GM19238 (cell line): ENCODE data around the gene PDLIM1.
A peak's percentile ranks its signal among the peaks of the same experiment; 100 is the strongest.

ENCODE experiments used
- DNase-seq: peaks from one replicate; pipeline ENCODE4 v3.0.0; 2011; ENCODE audit warnings: low spot score; ENCODE audit not compliant: insufficient read length

PDLIM1 gene

GRCh38 chr10:95314192-95314918 lies 23.6 kb upstream of the PDLIM1 start:
- no peak for DNase-seq

- no peak for DNase-seq
Observed at GRCh38 chr10:95312986-95313495, 22.2 kb upstream of the PDLIM1 start.

GRCh38 chr10:95312257-95312656 lies 21.5 kb upstream of the PDLIM1 start:
- no peak for DNase-seq

GRCh38 chr10:95309958-95310357 lies 19.2 kb upstream of the PDLIM1 start:
- DNase-seq: no peak

- DNase-seq: no peak
Observed at GRCh38 chr10:95308389-95309302, 17.8 kb upstream of the PDLIM1 start.

GRCh38 chr10:95306851-95307250 lies 16.0 kb upstream of the PDLIM1 start:
- DNase-seq: no peak

- no peak for DNase-seq
Observed at GRCh38 chr10:95306318-95306650, 15.5 kb upstream of the PDLIM1 start.

- DNase-seq: no peak
Observed at GRCh38 chr10:95305606-95306317, 15.0 kb upstream of the PDLIM1 start.

- no peak for DNase-seq
Observed at GRCh38 chr10:95304976-95305375, 14.2 kb upstream of the PDLIM1 start.

- DNase-seq: no peak
Observed at GRCh38 chr10:95304463-95304862, 13.7 kb upstream of the PDLIM1 start.

GRCh38 chr10:95303950-95304349 lies 13.1 kb upstream of the PDLIM1 start:
- no peak for DNase-seq

- DNase-seq: no peak
Observed at GRCh38 chr10:95303535-95303934, 12.7 kb upstream of the PDLIM1 start.

- DNase-seq: no peak
Observed at GRCh38 chr10:95300022-95300539, 9.3 kb upstream of the PDLIM1 start.

- peak; percentile 35 for DNase-seq
Observed at GRCh38 chr10:95297402-95297801, 6.6 kb upstream of the PDLIM1 start.

GRCh38 chr10:95296764-95297163 lies 6.0 kb upstream of the PDLIM1 start:
- no peak for DNase-seq

GRCh38 chr10:95295031-95295755 lies 4.4 kb upstream of the PDLIM1 start:
- peak; percentile 67 for DNase-seq

- DNase-seq: no peak
Observed at GRCh38 chr10:95293631-95294030, 2.8 kb upstream of the PDLIM1 start.

- no peak for DNase-seq
Observed at GRCh38 chr10:95291365-95292039, 699 bp upstream of the PDLIM1 start.

- no peak for DNase-seq
Observed at GRCh38 chr10:95289921-95290421, 832 bp downstream of the PDLIM1 start.
